Measurements from ENCODE around the gene COBL. TPM values are rescaled to one million over a fixed set of nuclear protein-coding genes. Genes with fewer than 3 reads are reported as not detected.

Gene COBL
- total and polyA plus RNA-seq, 8 donors = 7.4 to 32.0 (median 16.8) TPM

- Histone ChIP-seq H3K36me3 (no peaks in the 10 kb centered on the region), H3K27me3 (no peaks in the 10 kb centered on the region), H3K4me3 (no peak overlapping the region), H3K9me3 (no peaks in the 10 kb centered on the region), H3K27ac (no peak overlapping the region), H3K4me1 (peaks cover 17 to 25% (median 19%) of the 10 kb centered on the region in 3 donors)
- FAIRE-seq (no peak), ATAC-seq (no peak), DNase-seq (no peak)
- WGBS, 2 donors = 88 to 90% methylated on average over 6 of the region's 6 CpGs
- intact Hi-C loops (cut with DNase I) = loop anchor here in 1 of 3 donors (10.0 kb wide), 1 partner anchor 55 kb away; no protein-coding TSS in a partner anchor
- TF ChIP-seq CTCF (IDR thresholded peaks at IDR 0.05) = no peak
Measured at GRCh38 chr7:51080216-51080615, 236.4 kb downstream of the COBL start.

- intact Hi-C loops (cut with DNase I) = no loop called here
- FAIRE-seq (no peak), DNase-seq (peak; percentile 49 to 80 (median 62)), ATAC-seq (peak; percentile 38 to 72 (median 68))
- 39 to 50% methylated on average over 4 of the region's 4 CpGs for WGBS, 2 donors
- Histone ChIP-seq H3K27me3 (no peaks in the 10 kb centered on the region), H3K4me3 (no peak overlapping the region), H3K36me3 (no peaks in the 10 kb centered on the region), H3K27ac (no peak overlapping the region), H3K4me1 (peaks cover 22 to 30% (median 24%) of the 10 kb centered on the region in 3 donors), H3K9me3 (no peaks in the 10 kb centered on the region)
- no peak for TF ChIP-seq CTCF (IDR thresholded peaks at IDR 0.05)
Measured at GRCh38 chr7:51079494-51079893, 237.1 kb downstream of the COBL start.

GRCh38 chr7:51078653-51079052 is 238.0 kb downstream of the COBL start:
- Histone ChIP-seq H3K4me1 (peaks cover 22 to 30% (median 25%) of the 10 kb centered on the region in 3 donors), H3K27ac (no peak overlapping the region), H3K36me3 (no peaks in the 10 kb centered on the region), H3K27me3 (no peaks in the 10 kb centered on the region), H3K9me3 (no peaks in the 10 kb centered on the region), H3K4me3 (no peak overlapping the region)
- TF ChIP-seq CTCF (IDR thresholded peaks at IDR 0.05) = no peak
- intact Hi-C loops (cut with DNase I) = no loop called here
- 97 to 99% methylated on average over 5 of the region's 5 CpGs for WGBS, 2 donors
- DNase-seq = no peak
- FAIRE-seq = no peak
- no peak for ATAC-seq

GRCh38 chr7:51077987-51078370 is 238.6 kb downstream of the COBL start:
- WGBS, 2 donors = 78 to 86% methylated on average over 3 of the region's 3 CpGs
- H3K27me3 ChIP-seq = no peaks in the 10 kb centered on the region
- FAIRE-seq (no peak), ATAC-seq (no peak), DNase-seq (no peak)
- peaks cover 22 to 30% (median 25%) of the 10 kb centered on the region in 3 donors for H3K4me1 ChIP-seq
- no peak overlapping the region for H3K27ac ChIP-seq
- no peaks in the 10 kb centered on the region for H3K36me3 ChIP-seq
- no peak overlapping the region for H3K4me3 ChIP-seq
- H3K9me3 ChIP-seq = no peaks in the 10 kb centered on the region
- no peak for TF ChIP-seq CTCF (IDR thresholded peaks at IDR 0.05)
- intact Hi-C loops (cut with DNase I) = no loop called here

GRCh38 chr7:51077316-51077986 is 239.2 kb downstream of the COBL start:
- FAIRE-seq (no peak), ATAC-seq (no peak), DNase-seq (no peak)
- Histone ChIP-seq H3K36me3 (no peaks in the 10 kb centered on the region), H3K9me3 (no peaks in the 10 kb centered on the region), H3K4me1 (peaks cover 22 to 30% (median 29%) of the 10 kb centered on the region in 3 donors), H3K27me3 (no peaks in the 10 kb centered on the region), H3K4me3 (no peak overlapping the region), H3K27ac (no peak overlapping the region)
- TF ChIP-seq CTCF (IDR thresholded peaks at IDR 0.05) = no peak
- 69 to 70% methylated on average over 3 of the region's 3 CpGs for WGBS, 2 donors
- intact Hi-C loops (cut with DNase I) = no loop called here
